Gastroesophageal sphincter (tissue), 3 donors: ENCODE results near the gene MNT.

Experiments
- CTCF ChIP-seq, 4 experiments: fragments of 200-600 bp in 2 of 4; fragments of 450-650 bp in 2 of 4; sonication (generic) in 1 of 4; IDR thresholded peaks; one replicate each; pipeline ENCODE4 v1.5.1; 2017 to 2019; ENCODE audit warnings: antibody characterized with exemption in 4 of 4, mild to moderate bottlenecking in 2 of 4, moderate library complexity in 2 of 4
- EP300 ChIP-seq: sonication (generic); formaldehyde crosslinking; IDR thresholded peaks from one replicate; pipeline ENCODE4 v1.6.1; 2017; ENCODE audit warnings: antibody characterized with exemption, mild to moderate bottlenecking
- POLR2A ChIP-seq, 2 donors: fragments of 450-650 bp; IDR thresholded peaks; one replicate each; pipeline ENCODE4 v1.6.1; 2017; ENCODE audit warnings: antibody characterized with exemption in 2 of 2, mild to moderate bottlenecking in 2 of 2, moderate library complexity in 1 of 2
- POLR2AphosphoS5 ChIP-seq: sonication (generic); formaldehyde crosslinking; IDR thresholded peaks from one replicate; pipeline ENCODE4 v1.6.1; 2017; ENCODE audit warnings: antibody characterized with exemption

GRCh38 chr17:2343421-2343820, 57.4 kb downstream of the MNT start:
- TF ChIP-seq CTCF (IDR thresholded peaks at IDR 0.05), result no peak
- no peak for TF ChIP-seq POLR2A (IDR thresholded peaks at IDR 0.05)
- no peak for TF ChIP-seq POLR2AphosphoS5
- no peak for TF ChIP-seq EP300
